Activated T-cell treated with anti-CD3 and anti-CD28 coated beads for 1 hour (primary cell): ENCODE measurements around the gene ALDH1A2.
"Not testable (repeated sequence)": the region's sequence is repeated elsewhere in the genome, so short reads cannot be mapped to it uniquely, and the experiment has no call there.

Experiments
- DNase-seq: peaks from one replicate; pipeline ENCODE4 v3.0.0-alpha.2; 2020; ENCODE audit warnings: low read depth

ALDH1A2 gene

DNA sequence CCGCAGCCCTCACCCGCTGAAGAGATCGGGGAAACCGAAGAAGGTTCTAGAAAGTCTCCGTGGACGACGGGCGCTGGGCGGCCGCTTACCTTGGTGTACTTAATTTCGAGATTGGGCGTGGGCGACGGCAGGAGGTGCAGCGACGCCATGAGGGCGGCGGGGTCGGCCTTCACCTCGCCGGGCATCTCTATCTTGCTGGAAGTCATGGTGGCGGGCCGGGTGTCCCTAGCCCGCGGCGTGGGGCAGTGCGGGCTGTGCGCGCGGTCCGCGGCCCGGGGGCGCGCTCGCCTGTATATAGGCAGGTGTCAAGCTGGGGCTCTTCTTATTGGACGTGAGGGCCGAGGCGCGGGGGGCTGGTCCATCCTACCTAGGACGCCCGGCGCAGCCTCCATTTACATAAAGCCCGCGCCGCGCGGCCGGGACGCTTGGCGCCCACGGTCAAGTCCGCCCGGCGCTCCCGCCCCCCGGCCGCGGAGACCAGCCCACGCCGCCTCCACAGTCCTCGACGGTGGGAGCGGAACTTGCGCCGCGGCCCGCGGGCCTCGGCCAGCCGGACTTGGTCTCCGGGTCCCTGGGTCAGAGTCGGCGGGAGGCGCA lies at the start of gene ALDH1A2:
TSS of gene ALDH1A2 (minus strand) at position 267 of the 597 bp plus-strand sequence. CDS start at position 206, 61 bp downstream.
- no peak for DNase-seq

GRCh38 chr15:58114812-58115211 lies 49.3 kb upstream of the ALDH1A2 start:
- no peak for DNase-seq

GRCh38 chr15:58114388-58114787 lies 48.9 kb upstream of the ALDH1A2 start:
- no peak for DNase-seq

DNA sequence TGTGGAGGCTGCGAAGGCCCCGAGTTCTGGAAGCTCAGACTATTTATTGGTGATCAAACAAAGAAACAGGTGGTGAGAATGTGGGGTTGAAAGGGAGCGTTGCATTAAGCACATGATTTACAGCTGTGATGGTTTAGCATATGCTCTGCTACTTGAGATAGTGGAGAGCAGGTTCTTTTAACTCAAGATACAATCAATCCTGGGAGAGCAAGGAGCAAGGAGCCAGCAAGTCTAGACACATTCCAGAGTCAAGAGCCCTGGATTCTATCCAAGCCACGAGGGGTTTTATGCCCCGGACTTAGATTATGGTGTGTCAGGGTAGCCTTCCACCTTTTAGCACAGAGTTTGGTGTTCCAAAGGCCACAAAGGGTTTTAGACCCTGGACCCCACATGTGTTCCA lies 47.8 kb upstream of the ALDH1A2 start:
- DNase-seq, result not testable (repeated sequence)

DNA sequence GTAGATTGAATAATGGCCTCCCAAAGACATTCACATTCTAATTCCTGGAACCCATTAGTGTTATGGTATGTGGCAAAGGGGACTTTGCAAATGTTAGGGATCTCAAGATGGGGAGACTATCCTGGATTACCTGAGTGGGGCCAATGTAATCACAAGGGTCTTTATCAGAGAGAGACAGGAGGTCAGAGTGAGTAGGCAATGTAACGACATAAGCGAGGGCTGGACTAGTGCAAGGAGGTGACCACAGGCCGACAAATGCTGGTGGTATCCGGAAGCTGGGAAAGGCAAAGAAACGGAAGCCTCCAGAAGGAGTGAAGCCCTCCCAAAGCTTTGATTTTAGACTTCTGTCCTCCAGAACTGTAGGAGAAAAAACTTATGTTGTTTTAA lies 46.2 kb upstream of the ALDH1A2 start:
- DNase-seq, result no peak

GRCh38 chr15:58110999-58111717 lies 45.6 kb upstream of the ALDH1A2 start:
- no peak for DNase-seq

DNA sequence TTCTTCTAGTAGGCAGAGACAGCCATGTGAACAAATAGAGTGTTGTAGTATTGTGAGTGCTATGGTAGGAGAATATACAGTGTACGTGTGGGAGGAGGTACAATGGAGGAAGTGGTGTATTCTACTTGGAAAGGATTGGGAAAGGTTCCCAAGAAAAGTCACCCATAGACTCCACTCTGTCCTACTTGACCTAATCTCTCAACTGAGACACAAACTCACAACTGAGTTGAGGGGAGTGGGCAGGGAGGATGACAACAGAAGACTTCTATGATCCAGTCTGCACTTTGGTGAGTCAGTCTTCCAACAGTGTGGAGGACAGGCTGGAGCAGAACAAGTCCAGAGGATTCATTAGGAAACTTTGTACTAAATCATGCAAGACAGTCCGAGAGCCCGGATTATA lies 43.9 kb upstream of the ALDH1A2 start:
- no peak for DNase-seq

- no peak for DNase-seq
Observed at GRCh38 chr15:58108117-58108516, 42.6 kb upstream of the ALDH1A2 start.

DNA sequence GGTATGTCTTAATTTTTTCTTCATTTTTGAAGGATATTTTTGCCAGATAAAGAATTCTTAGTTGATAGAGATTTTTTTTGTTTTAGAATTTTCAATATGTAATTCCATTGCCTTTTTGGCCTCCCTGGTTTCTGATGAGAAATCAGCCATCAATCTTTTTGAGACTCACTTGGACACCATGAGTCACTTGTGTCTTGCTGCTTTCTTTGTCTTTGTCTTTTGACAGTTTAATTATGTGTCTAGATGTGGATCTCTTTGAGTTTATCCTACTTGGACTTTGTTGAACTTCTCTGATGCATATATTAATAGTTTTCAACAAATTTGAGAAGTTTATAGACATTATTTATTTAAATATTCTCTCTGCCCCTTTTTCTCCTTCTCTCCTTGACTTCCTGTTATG lies 38.0 kb upstream of the ALDH1A2 start:
- DNase-seq, result no peak

DNA sequence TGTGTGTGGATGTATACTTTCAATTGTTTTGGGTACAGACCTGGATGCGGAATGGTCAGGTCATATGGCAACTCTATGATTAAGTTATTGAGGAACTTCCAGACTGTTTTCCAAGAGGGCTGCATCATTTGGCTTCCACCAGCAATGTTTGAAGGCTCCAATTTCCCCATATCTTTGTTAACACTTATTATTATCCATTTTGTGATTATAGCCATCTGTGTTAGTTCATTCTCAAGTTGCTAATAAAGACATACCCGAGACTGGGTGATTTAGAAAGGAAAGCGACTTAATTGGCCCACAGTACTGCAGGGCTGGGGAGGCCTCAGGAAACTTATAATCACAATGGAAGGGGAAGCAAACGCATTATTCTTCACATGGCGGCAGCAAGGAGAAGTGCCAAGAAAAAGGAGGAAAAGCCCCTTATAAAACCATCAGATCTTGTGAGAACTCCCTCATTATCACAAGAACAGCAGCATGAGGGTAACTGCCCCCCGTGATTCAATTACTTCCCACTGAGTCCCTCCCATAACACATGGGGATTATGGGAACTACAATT lies 31.1 kb upstream of the ALDH1A2 start:
- DNase-seq, result no peak

DNA sequence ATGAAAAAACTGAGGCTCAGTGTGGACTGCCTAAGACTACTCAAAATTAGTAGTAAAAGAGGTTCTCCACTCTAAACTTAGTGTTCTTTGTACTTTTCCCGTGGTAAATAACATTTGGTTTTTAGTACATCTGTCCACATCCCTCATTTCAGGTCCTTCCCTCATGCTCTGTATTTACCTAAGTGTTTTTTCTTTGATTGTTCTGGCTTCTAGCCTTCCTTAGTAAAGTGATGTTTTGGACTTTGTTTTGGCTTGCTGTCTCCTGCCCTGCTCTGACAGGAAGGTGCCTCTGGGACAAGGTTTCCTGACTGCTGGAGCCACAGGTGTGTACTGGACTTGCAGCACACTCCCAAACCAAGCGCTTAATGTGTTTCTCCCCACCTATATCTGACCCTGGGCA lies 29.9 kb upstream of the ALDH1A2 start:
- no peak for DNase-seq

DNA sequence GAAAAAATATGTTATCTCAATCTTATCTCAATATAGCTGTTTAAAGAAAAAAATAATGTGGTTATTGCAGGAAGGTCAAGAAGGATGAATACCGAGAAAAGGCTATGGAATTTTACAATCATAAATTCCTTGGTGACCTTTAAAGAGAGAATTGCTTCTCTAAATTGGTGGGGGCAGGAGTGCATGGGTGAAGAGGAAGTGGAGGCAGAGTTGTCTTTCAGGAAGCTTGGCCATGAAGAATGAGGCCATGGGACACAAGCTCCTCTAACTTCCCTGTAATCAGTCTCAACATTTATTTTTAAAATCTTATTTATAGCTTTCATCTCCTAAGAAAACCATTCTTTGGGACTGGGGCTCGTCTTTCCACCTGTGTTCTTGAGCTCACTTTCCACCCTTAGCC lies 22.4 kb upstream of the ALDH1A2 start:
- DNase-seq, result no peak

- DNase-seq, result no peak
Observed at GRCh38 chr15:58086491-58086890, 21.0 kb upstream of the ALDH1A2 start.

GRCh38 chr15:58083526-58083925 lies 18.0 kb upstream of the ALDH1A2 start:
- DNase-seq, result no peak

DNA sequence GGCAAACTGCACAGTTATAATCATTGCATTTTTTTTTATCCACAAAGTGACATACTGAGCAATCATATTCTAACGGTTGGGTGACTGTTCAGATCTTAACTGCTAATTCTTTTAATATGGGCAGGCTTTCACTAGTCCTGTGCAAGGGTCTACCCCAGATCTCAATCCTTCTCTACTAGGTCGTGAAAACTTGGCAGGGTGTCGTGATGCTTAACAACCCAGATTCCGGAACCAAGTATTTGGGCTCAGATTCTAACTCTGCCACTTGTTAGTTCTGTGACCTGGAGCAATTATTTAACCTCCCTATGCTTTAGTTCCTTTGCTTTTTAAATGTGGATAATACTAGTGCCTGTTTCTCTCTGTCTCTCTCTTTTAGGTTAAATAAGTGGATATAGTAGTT lies 16.4 kb upstream of the ALDH1A2 start:
- no peak for DNase-seq

- DNase-seq, result no peak
Observed at GRCh38 chr15:58081456-58081855, 15.9 kb upstream of the ALDH1A2 start.

DNA sequence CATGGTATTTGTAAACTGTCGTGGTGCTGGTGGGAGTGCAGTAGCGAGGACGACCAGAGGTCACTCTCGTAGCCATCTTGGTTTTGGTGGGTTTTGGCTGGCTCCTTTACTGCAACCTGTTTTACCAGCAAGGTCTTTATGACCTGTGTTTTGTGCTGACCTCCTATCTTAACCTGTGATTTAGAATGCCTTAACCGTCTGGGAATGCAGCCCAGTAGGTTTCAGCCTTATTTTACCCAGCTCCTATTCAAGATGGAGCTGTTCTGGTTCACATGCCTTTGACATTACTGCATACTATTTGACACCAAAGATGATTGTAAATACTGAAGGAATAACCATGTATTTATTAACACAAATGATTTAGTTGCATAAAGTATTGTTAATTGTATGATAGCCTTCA lies 15.4 kb upstream of the ALDH1A2 start:
- not testable (repeated sequence) for DNase-seq

DNA sequence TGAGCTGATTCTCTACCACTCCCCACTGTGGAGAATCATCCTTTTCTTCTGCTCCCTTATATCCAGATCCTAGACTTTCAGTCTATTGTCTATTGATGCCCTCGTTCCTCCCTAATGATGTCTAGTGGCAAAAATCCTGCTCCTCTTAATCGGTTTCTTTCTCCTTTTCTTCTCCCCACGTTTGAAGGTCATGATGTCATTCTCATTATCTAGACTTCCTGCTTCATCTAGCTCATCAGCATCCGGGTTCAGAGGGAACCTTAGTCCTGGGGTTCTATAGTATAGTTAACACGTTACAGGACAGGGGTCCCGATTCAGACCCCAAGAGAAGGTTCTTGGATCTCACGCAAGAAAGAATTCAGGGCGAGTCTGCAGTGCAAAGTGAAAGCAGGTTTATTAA lies 14.9 kb upstream of the ALDH1A2 start:
- DNase-seq, result no peak

DNA sequence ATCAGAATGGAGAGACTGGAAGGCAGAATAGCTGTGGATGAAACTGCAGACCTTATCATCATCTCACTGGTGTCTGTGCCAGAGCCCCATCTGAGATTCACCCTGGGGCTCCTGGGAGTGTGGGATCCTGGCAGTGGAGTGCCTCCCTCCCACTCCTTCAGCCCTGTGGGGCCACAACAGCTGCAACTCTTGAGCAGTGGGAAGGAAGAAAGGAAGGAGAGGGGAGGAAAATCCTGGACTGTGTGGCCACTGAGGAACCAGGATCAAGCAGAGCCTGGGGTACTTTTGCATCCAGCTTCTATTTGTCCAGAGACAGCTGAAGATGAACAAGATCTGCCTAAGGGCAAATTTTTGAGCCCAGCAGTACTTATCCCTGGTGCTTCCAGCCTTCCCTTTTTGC lies 13.1 kb upstream of the ALDH1A2 start:
- DNase-seq, result no peak

GRCh38 chr15:58077427-58077826 lies 11.9 kb upstream of the ALDH1A2 start:
- no peak for DNase-seq

DNA sequence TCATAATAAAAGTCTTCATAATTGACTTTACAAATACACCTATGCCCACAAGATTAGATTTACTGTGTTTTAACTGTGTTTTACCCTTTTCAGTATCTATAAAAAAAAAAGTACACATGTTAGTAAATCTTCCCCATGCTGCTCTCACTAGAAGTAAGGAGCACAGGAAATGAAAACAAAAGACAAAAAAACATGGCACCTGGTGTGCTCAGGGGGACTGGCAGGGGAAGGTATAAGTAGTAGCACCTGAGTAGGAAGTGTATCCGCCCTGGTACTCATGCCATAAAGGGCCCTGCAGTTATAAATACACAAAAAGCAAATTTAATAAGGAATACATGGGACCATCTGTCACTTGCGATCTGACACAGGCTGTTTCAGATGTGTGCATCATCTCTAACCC lies 8.9 kb upstream of the ALDH1A2 start:
- DNase-seq, result no peak

- DNase-seq, result peak; percentile 17
Observed at GRCh38 chr15:58070801-58071418, 5.4 kb upstream of the ALDH1A2 start.

DNA sequence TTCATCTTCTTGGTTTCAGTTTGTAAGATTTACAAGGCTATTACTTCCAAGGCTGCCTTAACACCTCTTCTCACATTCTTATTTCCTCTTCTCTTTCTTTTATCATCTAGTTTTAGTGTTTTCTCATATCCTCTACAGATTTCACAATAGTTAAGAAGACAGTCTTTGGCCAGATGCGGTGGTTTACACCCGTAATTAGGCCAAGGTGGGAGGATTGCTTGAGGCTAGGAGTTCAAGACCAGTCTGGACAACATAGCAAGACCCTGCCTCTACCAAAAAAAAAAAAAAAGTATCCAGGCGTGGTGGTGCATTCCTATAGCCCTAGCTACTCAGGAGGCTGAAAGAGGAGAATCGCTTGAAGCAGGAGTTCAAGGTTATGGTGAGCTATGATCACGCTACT lies 3.5 kb upstream of the ALDH1A2 start:
- DNase-seq, result no peak
